Lower leg skin (tissue), 4 donors: ENCODE data around the gene ZNF284. TPM values are rescaled to one million over a fixed set of nuclear protein-coding genes. Genes with fewer than 3 reads are reported as not detected.

ENCODE experiments used
- DNase-seq, 2 donors: peaks; one replicate each; pipeline ENCODE4 v3.0.0-alpha.2; 2019; ENCODE audit warnings: low spot score in 2 of 2
- H3K4me3 ChIP-seq: fragments of 200-600 bp; sonication (generic); 2 replicates; pipeline ENCODE4 v1.5.1; 2017; ENCODE audit warnings: mild to moderate bottlenecking, low read depth; ENCODE audit not compliant: poor library complexity, severe bottlenecking
- CTCF ChIP-seq, 3 donors: fragments of 450-650 bp; IDR thresholded peaks; one replicate each; pipeline ENCODE4 v1.5.1; 2016; ENCODE audit warnings: antibody characterized with exemption in 3 of 3, mild to moderate bottlenecking in 3 of 3, moderate library complexity in 2 of 3
- POLR2A ChIP-seq, 2 donors: fragments of 450-650 bp; IDR thresholded peaks; one replicate each; pipeline ENCODE4 v1.6.1; 2016 to 2017; ENCODE audit warnings: antibody characterized with exemption in 2 of 2, mild to moderate bottlenecking in 1 of 2, moderate library complexity in 1 of 2
- WGBS, 2 donors: methylation state at CpG; one replicate each; pipeline ENCODE4 v1.1.5; 2018; 5-methylcytosine and 5-hydroxymethylcytosine counted together
- intact Hi-C: fragments of 100-400 bp; cut with DNase I; formaldehyde crosslinking; loops from one replicate; pipeline ENCODE4 v1.15.0; 2023; ENCODE audit warnings: low total_unique reads
- total RNA-seq, 4 donors: library from RNA; depleted of rRNA; stranded (reverse); fragments of >200 nt; gene quantifications; one replicate each; pipeline ENCODE4 v1.1.0, GENCODE V29; 2016

The ZNF284 gene
- total RNA-seq, 4 donors from 2014 or later: 2.6 to 3.4 (median 3.0) TPM

- peak; percentile 90 to 98 for DNase-seq
- H3K4me3 ChIP-seq: peak within 1 kb of the TSS; percentile 93
- 0 to 1% methylated on average over 49 of the region's 50 CpGs for WGBS, 2 donors
- intact Hi-C loops: no loop called here
- TF ChIP-seq POLR2A (IDR thresholded peaks at IDR 0.05): no peak
Observed at GRCh38 chr19:44093931-44094765, 22.2 kb downstream of the ZNF284 start, which contains the start of gene ZNF224. Gene ZNF224, plus strand, starts transcription at chr19:44094361. Its CDS starts 3,513 bp downstream, at chr19:44097874.

GRCh38 chr19:44107751-44108150, 35.8 kb downstream of the ZNF284 start:
- no peak overlapping the region for H3K4me3 ChIP-seq
- 94 to 98% methylated on average over 3 of the region's 3 CpGs for WGBS, 2 donors
- DNase-seq: no peak

GRCh38 chr19:44109458-44109857, 37.5 kb downstream of the ZNF284 start:
- DNase-seq: no peak
- TF ChIP-seq POLR2A (IDR thresholded peaks at IDR 0.05) (no peak), CTCF (IDR thresholded peaks at IDR 0.05) (no peak)
- intact Hi-C loops: no loop called here

More at GRCh38 chr19:44107751-44108150, 35.8 kb downstream of the ZNF284 start:
- intact Hi-C loops: no loop called here
- TF ChIP-seq CTCF (IDR thresholded peaks at IDR 0.05) (no peak), POLR2A (IDR thresholded peaks at IDR 0.05) (no peak)

GRCh38 chr19:44111910-44112463, 40.0 kb downstream of the ZNF284 start:
- H3K4me3 ChIP-seq: no peak overlapping the region
- WGBS, 2 donors: 16 to 25% methylated on average over 17 of the region's 17 CpGs
- no peak for DNase-seq
- intact Hi-C loops: no loop called here
- TF ChIP-seq CTCF (IDR thresholded peaks at IDR 0.05) (no peak), POLR2A (IDR thresholded peaks at IDR 0.05) (no peak)

More at GRCh38 chr19:44109458-44109857, 37.5 kb downstream of the ZNF284 start:
- H3K4me3 ChIP-seq: no peak overlapping the region

- TF ChIP-seq CTCF (IDR thresholded peaks at IDR 0.05) (no peak), POLR2A (IDR thresholded peaks at IDR 0.05) (no peak)
- peak overlapping the region; percentile 50 for H3K4me3 ChIP-seq
- intact Hi-C loops: no loop called here
- 0 to 1% methylated on average over 11 of the region's 11 CpGs for WGBS, 2 donors
- DNase-seq: no peak
Observed at GRCh38 chr19:44112802-44113137, 40.8 kb downstream of the ZNF284 start.

- TF ChIP-seq CTCF (IDR thresholded peaks at IDR 0.05): no peak
- no peak for TF ChIP-seq POLR2A (IDR thresholded peaks at IDR 0.05)
- peak; percentile 98 to 99 for DNase-seq
- WGBS, 2 donors: 0 to 1% methylated on average over 35 to 43 of the region's 44 CpGs
- peak within 1 kb of the TSS; percentile 68 for H3K4me3 ChIP-seq
- intact Hi-C loops: no loop called here
Observed at GRCh38 chr19:44113138-44113783, 41.3 kb downstream of the ZNF284 start, which contains the start of gene ZNF225. Gene ZNF225, plus strand, starts transcription at chr19:44113399. Its CDS starts 2,429 bp downstream, at chr19:44115828.
